RWPE2 (cell line): ENCODE measurements around the gene CPA4.

ENCODE experiments used
- ATAC-seq: fragments of 200-7000 bp; cut with Tn5 transposase; 3 replicates; pipeline ENCODE4 v1.9.1; 2021; ENCODE audit warnings: low read depth
- DNase-seq: peaks from one replicate; pipeline ENCODE4 v3.0.0-alpha.2; 2020; ENCODE audit warnings: low spot score
- H3K27ac ChIP-seq: fragments of 450-650 bp; 2 replicates; pipeline ENCODE4 v1.5.1; 2017; ENCODE audit warnings: mild to moderate bottlenecking; ENCODE audit not compliant: poor library complexity, severe bottlenecking
- H3K27me3 ChIP-seq: fragments of 250-450 bp; sonication (Bioruptor Pico); 2 replicates; pipeline ENCODE4 v1.5.1; 2021; ENCODE audit warnings: mild to moderate bottlenecking, moderate library complexity; ENCODE audit not compliant: insufficient read depth, poor library complexity, severe bottlenecking
- H3K36me3 ChIP-seq: fragments of 250-450 bp; sonication (Bioruptor Pico); 2 replicates; pipeline ENCODE4 v1.5.1; 2020; ENCODE audit warnings: low read depth, mild to moderate bottlenecking, moderate library complexity
- H3K4me1 ChIP-seq: fragments of 250-450 bp; sonication (Bioruptor Pico); 2 replicates; pipeline ENCODE4 v1.5.1; 2021; ENCODE audit warnings: mild to moderate bottlenecking, moderate library complexity; ENCODE audit not compliant: insufficient read depth, poor library complexity, severe bottlenecking
- H3K4me3 ChIP-seq: fragments of 250-450 bp; sonication (Bioruptor Pico); 2 replicates; pipeline ENCODE4 v1.5.1; 2021; ENCODE audit warnings: mild to moderate bottlenecking, moderate library complexity; ENCODE audit not compliant: severe bottlenecking
- H3K9me3 ChIP-seq: fragments of 250-450 bp; sonication (Bioruptor Pico); 2 replicates; pipeline ENCODE4 v1.5.1; 2021; ENCODE audit warnings: mild to moderate bottlenecking, moderate library complexity; ENCODE audit not compliant: severe bottlenecking
- CTCF ChIP-seq: fragments of 450-650 bp; IDR thresholded peaks from one replicate; pipeline ENCODE4 v1.5.1; 2017; ENCODE audit warnings: mild to moderate bottlenecking, moderate library complexity; ENCODE audit not compliant: poor library complexity, severe bottlenecking

The CPA4 gene

GRCh38 chr7:130344271-130344866 lies 51.4 kb downstream of the CPA4 start, which contains the start of gene CPA5:
Gene CPA5, plus strand, starts transcription at chr7:130344816. Its CDS starts 1,670 bp downstream, at chr7:130346486.
- Histone ChIP-seq H3K4me3 (no peak within 1 kb of the TSS), H3K27me3 (no peaks in the 10 kb centered on the region), H3K27ac (no peak within 1 kb of the TSS), H3K4me1 (no peaks in the 10 kb centered on the region), H3K36me3 (no peaks in the 10 kb centered on the region), H3K9me3 (no peaks in the 10 kb centered on the region)
- TF ChIP-seq CTCF = no peak
- DNase-seq (no peak), ATAC-seq (no peak)

DNA sequence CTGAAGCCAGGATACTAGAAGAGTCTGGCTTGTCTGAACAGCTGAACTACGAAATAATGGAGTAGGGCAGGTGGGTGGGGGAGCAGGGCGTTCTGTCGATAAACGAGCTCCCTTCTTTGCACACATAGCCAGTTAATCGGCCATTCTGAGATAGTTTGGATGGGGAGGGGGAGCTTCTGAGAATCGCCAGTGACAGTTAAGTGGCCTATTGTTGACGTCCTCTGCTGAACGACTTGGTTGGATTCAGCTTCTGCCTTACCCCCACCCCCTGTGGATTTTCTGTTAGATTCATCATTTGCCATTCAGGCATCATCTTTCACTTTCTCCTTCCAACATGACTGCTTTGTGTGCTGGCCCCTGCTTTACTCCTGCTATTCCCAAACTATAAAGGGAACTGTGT lies 52.2 kb downstream of the CPA4 start:
- no peak for TF ChIP-seq CTCF

DNA sequence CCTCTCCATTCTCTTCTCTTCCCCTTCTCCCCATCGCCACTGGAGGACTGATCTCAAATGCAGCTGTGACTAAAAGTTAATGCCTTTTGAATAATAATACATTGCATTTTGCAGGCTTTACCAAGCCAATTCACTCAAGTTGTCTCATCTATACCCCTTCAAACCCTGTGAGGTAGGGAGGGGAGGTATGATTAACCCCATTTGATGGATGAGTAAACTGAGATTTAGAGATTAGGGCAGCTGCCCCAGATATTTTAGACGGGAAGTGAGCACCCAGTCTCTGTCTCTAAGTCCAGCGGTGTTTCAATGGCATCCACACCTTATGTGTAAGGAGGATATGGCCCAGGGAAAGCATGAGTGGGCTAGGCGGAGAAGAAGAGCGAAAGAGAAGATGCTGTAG lies 52.8 kb downstream of the CPA4 start:
- Histone ChIP-seq H3K4me3 (no peak overlapping the region), H3K36me3 (no peaks in the 10 kb centered on the region), H3K4me1 (no peaks in the 10 kb centered on the region), H3K9me3 (no peaks in the 10 kb centered on the region), H3K27ac (no peak overlapping the region), H3K27me3 (no peaks in the 10 kb centered on the region)
- no peak for TF ChIP-seq CTCF
- ATAC-seq = no peak
- no peak for DNase-seq

More for the DNA sequence above, 52.2 kb downstream of the CPA4 start:
- Histone ChIP-seq H3K27ac (no peak overlapping the region), H3K4me1 (no peaks in the 10 kb centered on the region), H3K4me3 (no peak overlapping the region), H3K9me3 (no peaks in the 10 kb centered on the region), H3K27me3 (no peaks in the 10 kb centered on the region), H3K36me3 (no peaks in the 10 kb centered on the region)
- DNase-seq (no peak), ATAC-seq (no peak)

- no peak overlapping the region for H3K4me3 ChIP-seq
- H3K27ac ChIP-seq = no peak overlapping the region
- DNase-seq = no peak
- ATAC-seq = no peak
- no peaks in the 10 kb centered on the region for H3K27me3 ChIP-seq
- H3K9me3 ChIP-seq = no peaks in the 10 kb centered on the region
- H3K36me3 ChIP-seq = no peaks in the 10 kb centered on the region
- no peak for TF ChIP-seq CTCF
- H3K4me1 ChIP-seq = no peaks in the 10 kb centered on the region
Measured at GRCh38 chr7:130346177-130346905, 53.4 kb downstream of the CPA4 start.

DNA sequence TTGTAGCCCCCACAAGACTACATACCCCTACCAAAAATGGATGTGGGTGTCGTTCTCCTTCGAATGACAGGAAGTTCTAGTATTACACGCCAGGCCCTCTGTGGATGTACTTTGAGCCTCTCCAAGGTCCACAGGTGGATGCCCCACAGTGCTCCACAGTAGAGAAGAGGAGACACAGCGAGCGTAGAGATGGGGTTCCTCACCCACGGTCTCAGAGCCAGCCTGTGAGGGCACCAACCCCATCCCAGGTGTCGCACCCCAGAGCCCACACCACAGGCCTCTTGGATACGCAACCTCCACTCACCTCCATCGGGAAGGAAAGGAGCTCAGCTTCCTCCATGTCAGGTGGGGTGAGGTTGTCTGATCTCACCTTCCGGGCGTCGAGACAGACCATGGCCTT lies 54.0 kb downstream of the CPA4 start:
- TF ChIP-seq CTCF = no peak
- no peak for DNase-seq

More for the DNA sequence above, 54.0 kb downstream of the CPA4 start:
- no peaks in the 10 kb centered on the region for H3K36me3 ChIP-seq
- ATAC-seq = no peak
- H3K27me3 ChIP-seq = no peaks in the 10 kb centered on the region
- no peaks in the 10 kb centered on the region for H3K4me1 ChIP-seq
- H3K4me3 ChIP-seq = no peak overlapping the region
- no peaks in the 10 kb centered on the region for H3K9me3 ChIP-seq
- no peak overlapping the region for H3K27ac ChIP-seq
